CD4-positive, CD25-positive, alpha-beta regulatory T cell (primary cell): ENCODE data around the gene NPEPL1. TPM values are rescaled to one million over a fixed set of nuclear protein-coding genes. Genes with fewer than 3 reads are reported as not detected.
"Not testable (repeated sequence)": the region's sequence is repeated elsewhere in the genome, so short reads cannot be mapped to it uniquely, and the experiment has no call there.

Experiments
- ATAC-seq, 2 donors: fragments of 150-1000 bp; cut with Tn5 transposase; one replicate each; pipeline ENCODE4 v1.10.0; 2021; ENCODE audit warnings: low read depth in 2 of 2, moderate number of reproducible peaks in 2 of 2, moderate library complexity in 1 of 2
- DNase-seq, 3 donors: peaks; one replicate each; pipeline versions ENCODE4 v3.0.0 to v3.0.0-alpha.2; 2012 to 2022; ENCODE audit warnings: mixed read lengths in 1 of 3
- H3K27ac ChIP-seq: one replicate; pipeline ENCODE4 v1.7.0; 2013; ENCODE audit warnings: mild to moderate bottlenecking, low read length; ENCODE audit not compliant: insufficient read depth, poor library complexity, severe bottlenecking
- H3K27me3 ChIP-seq: one replicate; pipeline ENCODE4 v1.7.0; 2013; ENCODE audit warnings: low read length; ENCODE audit not compliant: control insufficient read depth, insufficient read depth
- H3K36me3 ChIP-seq: one replicate; pipeline ENCODE4 v1.7.0; 2013; ENCODE audit warnings: mild to moderate bottlenecking, low read length, moderate library complexity; ENCODE audit not compliant: control insufficient read depth, insufficient read depth
- H3K4me1 ChIP-seq: 2 replicates; pipeline ENCODE4 v1.7.0; 2013; ENCODE audit warnings: mild to moderate bottlenecking, low read length; ENCODE audit not compliant: insufficient read depth, control insufficient read depth, poor library complexity, severe bottlenecking
- H3K4me3 ChIP-seq: one replicate; pipeline ENCODE4 v1.7.0; 2013; ENCODE audit warnings: low read depth, mild to moderate bottlenecking, low read length, moderate library complexity
- H3K9me3 ChIP-seq, 2 experiments: 1 replicate in 1 of 2; 2 replicates in 1 of 2; pipeline ENCODE4 v1.7.0; 2013; ENCODE audit warnings: low read length in 2 of 2, mild to moderate bottlenecking in 1 of 2, moderate library complexity in 1 of 2; ENCODE audit not compliant: control insufficient read depth in 2 of 2
- H3K27ac Mint-ChIP-seq, 3 donors: one replicate each; pipeline ENCODE4 v1.8.0; 2020 to 2022; ENCODE audit warnings: mild to moderate bottlenecking in 3 of 3, mixed read lengths in 3 of 3, moderate library complexity in 2 of 3
- H3K27me3 Mint-ChIP-seq: one replicate; pipeline ENCODE4 v1.8.0; 2022; ENCODE audit warnings: mild to moderate bottlenecking, mixed read lengths
- H3K36me3 Mint-ChIP-seq: one replicate; pipeline ENCODE4 v1.8.0; 2020; ENCODE audit warnings: mixed read lengths
- H3K4me1 Mint-ChIP-seq, 4 donors: one replicate each; pipeline ENCODE4 v1.8.0; 2020 to 2022; ENCODE audit warnings: mixed read lengths in 4 of 4, mild to moderate bottlenecking in 1 of 4
- H3K4me3 Mint-ChIP-seq, 4 donors: one replicate each; pipeline ENCODE4 v1.8.0; 2020 to 2022; ENCODE audit warnings: mild to moderate bottlenecking in 4 of 4, mixed read lengths in 4 of 4, moderate library complexity in 3 of 4
- H3K9me3 Mint-ChIP-seq, 7 donors: one replicate each; pipeline ENCODE4 v1.8.0; 2020 to 2022; ENCODE audit warnings: mixed read lengths in 7 of 7, mild to moderate bottlenecking in 3 of 7, moderate library complexity in 2 of 7
- polyA plus RNA-seq, 4 donors: library from polyadenylated mRNA; unstranded; fragments of 300-500 nt; fragmentation: Illumina TruSeq; gene quantifications; one replicate each; pipeline ENCODE4 v1.2.3, GENCODE V29; 2021
- total RNA-seq: library from RNA; stranded (reverse); gene quantifications from one replicate; pipeline ENCODE4 v1.2.3, GENCODE V29; 2022

Gene NPEPL1
- total and polyA plus RNA-seq, 5 donors from 2014 or later, result 7.7 to 62.2 (median 8.3) TPM

DNA sequence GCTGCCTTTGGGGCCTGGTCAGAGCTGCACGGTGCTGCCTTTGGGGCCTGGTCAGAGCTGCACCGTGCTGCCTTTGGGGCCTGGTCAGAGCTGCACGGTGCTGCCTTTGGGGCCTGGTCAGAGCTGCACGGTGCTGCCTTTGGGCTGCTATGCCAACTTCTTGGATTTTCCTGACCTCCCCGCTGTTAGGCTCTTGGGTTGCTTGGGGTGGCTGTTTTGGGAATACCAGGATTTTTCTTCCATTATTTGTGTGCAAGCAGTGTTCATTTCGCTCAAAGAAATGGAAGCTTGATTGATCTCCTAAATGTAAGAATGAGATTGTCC is 44.1 kb upstream of the NPEPL1 start:
- not testable (repeated sequence) for H3K36me3 ChIP-seq, H3K9me3 ChIP-seq, H3K27me3 Mint-ChIP-seq, DNase-seq, H3K27ac ChIP-seq, H3K4me3 ChIP-seq, H3K27me3 ChIP-seq, H3K9me3 Mint-ChIP-seq, ATAC-seq, H3K36me3 Mint-ChIP-seq
- Mint-ChIP-seq H3K4me3 (peak overlapping the region; percentile 82 to 92 (median 87)), H3K4me1 (peaks cover 4 to 22% (median 8%) of the 10 kb centered on the region in 4 donors), H3K27ac (peak overlapping the region in 1 of 3 donors; percentile 33)
- H3K4me1 ChIP-seq, result peaks cover 21% of the 10 kb centered on the region

DNA sequence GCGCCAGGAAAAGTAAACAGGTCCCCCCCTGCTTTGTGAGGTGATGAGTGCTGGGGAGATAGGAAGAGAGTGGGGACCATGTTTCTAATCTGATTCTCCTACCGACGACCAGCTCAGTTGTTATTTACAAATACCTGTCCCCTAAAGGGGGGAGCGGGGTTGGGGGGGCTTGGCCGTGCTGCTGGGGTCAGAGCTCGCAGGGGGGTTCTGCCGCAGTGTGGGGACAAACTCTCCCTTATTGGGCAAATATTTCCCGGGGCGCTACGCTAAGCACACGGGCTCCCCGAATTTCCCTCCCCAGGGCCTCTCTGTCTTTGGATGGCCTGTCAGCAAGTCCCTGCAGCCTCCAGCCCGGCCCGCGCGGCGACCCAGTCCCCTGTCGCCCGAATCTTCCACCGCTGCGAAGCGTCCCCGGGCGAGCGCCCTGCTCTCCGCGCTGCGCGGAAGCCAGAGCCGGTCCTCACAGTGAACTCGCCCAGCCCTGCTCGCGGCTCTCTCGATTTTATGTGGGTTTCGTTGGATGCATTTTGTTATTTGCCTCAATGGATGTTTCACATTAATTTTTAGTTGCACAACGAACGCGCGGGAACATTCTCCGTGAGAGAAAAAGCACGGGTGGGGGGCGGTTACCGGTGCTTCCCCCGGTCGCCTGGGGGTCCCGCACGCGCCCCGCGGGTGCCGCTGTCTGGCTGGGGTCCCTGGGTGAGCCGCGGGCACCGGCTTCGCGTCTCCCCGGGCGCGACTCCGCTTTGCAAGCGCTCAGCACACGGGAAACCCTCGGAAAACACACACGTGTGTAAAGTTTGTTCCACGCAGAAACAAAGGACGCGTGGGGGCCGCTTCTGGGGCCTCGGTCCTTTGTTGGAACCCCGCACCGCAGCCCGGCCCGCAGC is 43.1 kb upstream of the NPEPL1 start:
- Mint-ChIP-seq H3K4me3 (peak overlapping the region; percentile 82 to 92 (median 87)), H3K9me3 (peaks cover 0 to 2% (median 0%) of the 10 kb centered on the region in 7 donors), H3K27ac (peak overlapping the region; percentile 33 to 88 (median 66)), H3K4me1 (peaks cover 4 to 22% (median 11%) of the 10 kb centered on the region in 4 donors), H3K36me3 (no peaks in the 10 kb centered on the region), H3K27me3 (peaks cover 7% of the 10 kb centered on the region)
- Histone ChIP-seq H3K4me1 (peaks cover 30% of the 10 kb centered on the region), H3K27me3 (no peaks in the 10 kb centered on the region), H3K36me3 (no peaks in the 10 kb centered on the region), H3K27ac (peak overlapping the region; percentile 96), H3K9me3 (no peaks in the 10 kb centered on the region), H3K4me3 (peak overlapping the region; percentile 50)
- DNase-seq, result peak; percentile 25 to 53 (median 45)
- no peak for ATAC-seq

DNA sequence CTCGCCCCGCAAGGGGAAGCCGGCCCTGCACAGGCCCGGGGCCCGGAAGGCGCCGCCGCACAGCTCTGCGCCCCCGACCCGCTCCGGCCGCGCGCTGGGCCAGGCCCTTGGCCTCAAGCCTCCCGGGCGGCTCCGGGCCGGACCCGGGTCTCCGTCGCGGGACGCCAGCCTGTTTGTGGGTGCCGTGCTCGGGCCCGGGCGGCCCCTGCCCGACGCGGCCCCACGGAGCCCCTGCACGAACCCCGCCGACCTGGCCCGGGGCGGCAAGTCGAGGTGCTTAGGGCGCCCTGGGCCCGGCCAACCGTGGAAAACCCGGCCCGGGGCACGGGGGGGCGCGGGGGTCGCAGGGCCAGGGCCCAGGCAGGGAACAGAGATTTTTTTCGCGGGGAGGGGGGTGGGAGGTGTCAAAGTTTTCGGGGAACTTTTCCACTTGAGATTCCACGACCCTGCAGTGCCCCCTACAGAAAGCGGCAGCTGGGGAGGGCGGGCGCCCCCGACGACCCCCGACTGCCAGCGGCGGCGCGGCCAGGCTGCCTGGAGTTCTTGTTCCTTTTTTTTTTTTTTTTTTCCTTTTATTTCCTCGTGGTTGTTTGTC is 42.3 kb upstream of the NPEPL1 start:
- H3K27me3 ChIP-seq, result no peaks in the 10 kb centered on the region
- H3K9me3 Mint-ChIP-seq, result peaks cover 0 to 2% (median 0%) of the 10 kb centered on the region in 7 donors
- DNase-seq (peak; percentile 19 to 67 (median 46)), ATAC-seq (peak; percentile 4 to 7)
- H3K4me3 ChIP-seq, result peak overlapping the region; percentile 90
- H3K4me1 ChIP-seq, result peaks cover 35% of the 10 kb centered on the region
- peak overlapping the region; percentile 96 for H3K27ac ChIP-seq
- no peaks in the 10 kb centered on the region for H3K9me3 ChIP-seq
- peaks cover 4 to 23% (median 12%) of the 10 kb centered on the region in 4 donors for H3K4me1 Mint-ChIP-seq
- no peaks in the 10 kb centered on the region for H3K36me3 Mint-ChIP-seq
- H3K27me3 Mint-ChIP-seq, result peaks cover 7% of the 10 kb centered on the region
- H3K4me3 Mint-ChIP-seq, result peak overlapping the region; percentile 95 to 99 (median 98)
- peak overlapping the region; percentile 98 to 99 (median 99) for H3K27ac Mint-ChIP-seq
- H3K36me3 ChIP-seq, result peaks cover under 1% of the 10 kb centered on the region

DNA sequence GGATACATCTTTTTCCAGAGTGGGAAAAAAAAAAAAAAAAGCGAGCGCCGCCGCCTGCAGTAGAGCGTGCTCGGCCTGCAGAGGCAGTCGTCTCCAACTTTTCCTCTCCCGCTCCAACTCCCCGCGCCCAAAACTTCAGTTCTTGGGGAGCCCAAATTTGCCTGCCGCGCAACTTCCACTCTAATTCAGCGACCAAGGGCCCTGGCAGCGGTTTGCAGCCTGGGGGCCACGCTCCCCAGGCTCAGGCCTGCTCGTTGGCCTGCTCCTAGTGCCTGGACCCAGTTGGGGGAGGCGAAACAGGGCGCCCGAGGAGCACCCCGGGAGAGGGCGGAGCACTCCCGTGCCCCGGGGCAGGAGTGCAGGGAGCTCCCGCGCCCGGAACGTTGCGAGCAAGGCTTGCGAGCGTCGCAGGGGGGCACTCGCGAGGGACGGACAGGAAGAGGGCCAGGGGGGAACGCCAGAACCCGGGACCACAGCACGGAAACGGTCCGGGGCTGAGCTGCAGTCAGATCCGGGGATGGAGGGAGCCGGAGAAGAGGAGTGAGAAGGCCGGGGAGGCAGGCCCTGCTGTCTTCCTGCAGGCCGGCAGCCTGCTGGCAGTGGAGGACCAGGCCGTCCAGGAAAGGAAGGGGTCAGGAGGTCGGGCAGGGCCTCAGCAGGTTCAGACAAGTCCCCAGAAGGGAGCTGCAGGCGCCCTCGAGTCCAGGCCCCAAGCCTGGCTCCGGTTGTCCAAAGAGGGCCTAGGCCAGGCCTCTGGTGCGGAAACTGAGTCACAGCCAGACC is 41.6 kb upstream of the NPEPL1 start, which contains the start of gene STX16:
Gene STX16, plus strand, starts transcription at position 508 of the 783 bp plus-strand sequence. CDS start 724 bp downstream, outside the sequence.
- no peaks in the 10 kb centered on the region for H3K27me3 ChIP-seq
- H3K27ac ChIP-seq, result peak within 1 kb of the TSS; percentile 96
- peaks cover 42% of the 10 kb centered on the region for H3K4me1 ChIP-seq
- H3K27me3 Mint-ChIP-seq, result peaks cover 7% of the 10 kb centered on the region
- peak within 1 kb of the TSS; percentile 90 for H3K4me3 ChIP-seq
- H3K36me3 Mint-ChIP-seq, result no peaks in the 10 kb centered on the region
- DNase-seq (peak; percentile 72 to 96 (median 78)), ATAC-seq (peak; percentile 77 to 78)
- peaks cover 8 to 29% (median 16%) of the 10 kb centered on the region in 4 donors for H3K4me1 Mint-ChIP-seq
- peaks cover 0 to 2% (median 0%) of the 10 kb centered on the region in 7 donors for H3K9me3 Mint-ChIP-seq
- no peaks in the 10 kb centered on the region for H3K9me3 ChIP-seq
- H3K36me3 ChIP-seq, result peaks cover 4% of the 10 kb centered on the region
- H3K27ac Mint-ChIP-seq, result peak within 1 kb of the TSS; percentile 98 to 99 (median 99)
- peak within 1 kb of the TSS; percentile 95 to 99 (median 98) for H3K4me3 Mint-ChIP-seq

DNA sequence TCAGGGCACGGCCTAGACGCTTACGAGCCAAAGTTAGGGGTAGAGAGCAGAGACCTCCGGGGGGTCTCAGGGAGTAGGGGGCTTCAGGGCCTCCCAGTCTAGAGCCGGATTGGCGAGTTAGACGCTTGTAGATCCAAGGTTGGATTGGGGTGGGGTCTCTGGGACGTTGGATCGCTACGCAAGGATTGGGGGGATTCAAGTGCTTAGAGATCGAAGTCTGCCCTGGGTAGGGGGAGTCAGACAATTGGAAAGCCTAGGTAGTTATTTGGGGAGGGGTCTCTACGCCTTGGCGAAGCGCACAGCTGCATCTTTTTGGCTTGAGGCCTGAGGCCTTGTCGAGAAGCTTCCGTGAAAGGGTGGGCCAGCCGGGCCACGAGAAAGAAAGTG is 41.0 kb upstream of the NPEPL1 start:
- Histone ChIP-seq H3K4me3 (peak overlapping the region; percentile 90), H3K27ac (peak overlapping the region; percentile 96), H3K9me3 (no peaks in the 10 kb centered on the region), H3K4me1 (peaks cover 48% of the 10 kb centered on the region), H3K36me3 (peaks cover 4% of the 10 kb centered on the region), H3K27me3 (no peaks in the 10 kb centered on the region)
- ATAC-seq (no peak), DNase-seq (no peak)
- Mint-ChIP-seq H3K9me3 (peaks cover 0 to 2% (median 0%) of the 10 kb centered on the region in 7 donors), H3K27ac (peak overlapping the region; percentile 98 to 99 (median 99)), H3K4me1 (peaks cover 13 to 35% (median 22%) of the 10 kb centered on the region in 4 donors), H3K27me3 (peaks cover 7% of the 10 kb centered on the region), H3K36me3 (no peaks in the 10 kb centered on the region), H3K4me3 (peak overlapping the region; percentile 95 to 99 (median 98))

GRCh38 chr20:58651946-58652605 is 40.5 kb upstream of the NPEPL1 start:
- ATAC-seq (peak; percentile 53 to 61), DNase-seq (peak; percentile 66 to 94 (median 82))
- Mint-ChIP-seq H3K9me3 (peaks cover 0 to 2% (median 0%) of the 10 kb centered on the region in 7 donors), H3K27me3 (peaks cover 7% of the 10 kb centered on the region), H3K36me3 (no peaks in the 10 kb centered on the region), H3K4me3 (peak overlapping the region; percentile 95 to 99 (median 98)), H3K4me1 (peaks cover 18 to 41% (median 27%) of the 10 kb centered on the region in 4 donors), H3K27ac (peak overlapping the region; percentile 98 to 99 (median 99))
- Histone ChIP-seq H3K4me3 (peak overlapping the region; percentile 90), H3K4me1 (peaks cover 53% of the 10 kb centered on the region), H3K27me3 (no peaks in the 10 kb centered on the region), H3K36me3 (peaks cover 4% of the 10 kb centered on the region), H3K9me3 (no peaks in the 10 kb centered on the region), H3K27ac (peak overlapping the region; percentile 96)
